Nephron (organoid): ENCODE results near the gene MARCHF3.

Source experiments
- H3K27ac Mint-ChIP-seq, 3 experiments: 2 replicates each; pipeline ENCODE4 v1.8.0; 2020; ENCODE audit warnings: mixed read lengths in 3 of 3, mild to moderate bottlenecking in 2 of 3, moderate library complexity in 1 of 3
- H3K27me3 Mint-ChIP-seq: 2 replicates; pipeline ENCODE4 v1.8.0; 2021; ENCODE audit warnings: low read depth, mild to moderate bottlenecking, moderate library complexity, mixed read lengths
- H3K36me3 Mint-ChIP-seq: 2 replicates; pipeline ENCODE4 v1.8.0; 2020; ENCODE audit warnings: low read depth, mixed read lengths
- H3K4me1 Mint-ChIP-seq: 2 replicates; pipeline ENCODE4 v1.8.0; 2020; ENCODE audit warnings: mixed read lengths
- H3K4me3 Mint-ChIP-seq, 3 experiments: 2 replicates each; pipeline ENCODE4 v1.8.0; 2020; ENCODE audit warnings: mild to moderate bottlenecking in 3 of 3, mixed read lengths in 3 of 3, moderate library complexity in 2 of 3
- H3K9me3 Mint-ChIP-seq: 2 replicates; pipeline ENCODE4 v1.8.0; 2020; ENCODE audit warnings: mixed read lengths
- TF ChIP-seq, protein P1 (sequence below), 3 experiments: fragments of 200-600 bp; sonication (generic); IDR thresholded peaks; one replicate each; pipeline ENCODE4 v1.5.0; 2021; ENCODE audit warnings: antibody characterized with exemption in 3 of 3; ENCODE audit not compliant: unreplicated experiment in 3 of 3

The MARCHF3 gene, protein sequence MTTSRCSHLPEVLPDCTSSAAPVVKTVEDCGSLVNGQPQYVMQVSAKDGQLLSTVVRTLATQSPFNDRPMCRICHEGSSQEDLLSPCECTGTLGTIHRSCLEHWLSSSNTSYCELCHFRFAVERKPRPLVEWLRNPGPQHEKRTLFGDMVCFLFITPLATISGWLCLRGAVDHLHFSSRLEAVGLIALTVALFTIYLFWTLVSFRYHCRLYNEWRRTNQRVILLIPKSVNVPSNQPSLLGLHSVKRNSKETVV

DNA sequence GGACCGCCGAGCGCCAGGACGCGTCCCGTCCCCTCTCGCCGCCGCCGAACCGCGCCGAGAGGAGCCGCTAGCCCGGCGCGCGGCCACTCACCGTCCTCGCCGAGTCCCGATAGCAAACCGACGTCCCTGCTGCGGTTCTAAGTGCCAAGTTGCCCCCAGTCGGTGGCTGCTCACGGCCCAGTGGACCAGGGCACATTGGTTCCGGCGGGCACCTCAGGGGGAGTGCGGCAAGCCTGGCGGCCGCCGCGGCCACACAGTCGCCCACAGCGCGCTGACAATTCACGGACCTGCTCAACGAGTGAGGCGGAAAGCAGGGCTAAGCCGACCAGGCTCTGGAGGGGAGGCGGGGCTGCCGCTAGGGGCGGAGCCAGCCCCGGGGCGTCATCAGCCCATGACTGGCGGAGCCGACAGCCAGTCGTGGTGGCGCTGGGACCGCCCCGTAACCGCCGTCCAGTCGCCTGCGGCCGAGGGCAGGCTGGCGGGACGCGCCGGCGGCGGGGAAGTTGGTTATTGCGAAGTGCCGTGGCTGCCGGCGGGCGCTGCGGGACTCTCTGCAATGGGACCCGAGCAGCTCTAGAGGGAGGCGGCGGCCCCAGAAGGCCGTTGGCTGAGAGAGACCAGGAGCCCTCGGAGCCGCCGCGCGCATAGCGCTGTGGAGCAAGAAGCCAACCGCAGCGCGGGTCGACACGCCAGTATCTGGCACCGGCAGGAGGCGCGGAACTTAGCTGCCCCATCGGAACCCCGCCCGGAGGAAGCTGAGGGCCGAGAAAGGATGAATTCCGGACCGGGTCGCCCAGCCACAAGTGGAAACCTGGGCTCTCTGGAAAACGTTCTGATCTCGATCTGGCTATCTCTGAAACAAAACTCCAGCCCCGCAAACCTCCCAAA is at the start of gene MARCHF3:
Gene MARCHF3, minus strand, starts transcription at position 300 of the 888 bp plus-strand sequence. CDS start 112,387 bp downstream, outside the sequence.
- Mint-ChIP-seq H3K4me1 (peaks cover 32% of the 10 kb centered on the region), H3K4me3 (peak within 1 kb of the TSS; percentile 91 to 93 (median 92)), H3K27me3 (peaks cover 26% of the 10 kb centered on the region), H3K9me3 (no peaks in the 10 kb centered on the region), H3K27ac (peak within 1 kb of the TSS; percentile 32 to 53 (median 48)), H3K36me3 (no peaks in the 10 kb centered on the region)
- TF ChIP-seq, protein P1, sequence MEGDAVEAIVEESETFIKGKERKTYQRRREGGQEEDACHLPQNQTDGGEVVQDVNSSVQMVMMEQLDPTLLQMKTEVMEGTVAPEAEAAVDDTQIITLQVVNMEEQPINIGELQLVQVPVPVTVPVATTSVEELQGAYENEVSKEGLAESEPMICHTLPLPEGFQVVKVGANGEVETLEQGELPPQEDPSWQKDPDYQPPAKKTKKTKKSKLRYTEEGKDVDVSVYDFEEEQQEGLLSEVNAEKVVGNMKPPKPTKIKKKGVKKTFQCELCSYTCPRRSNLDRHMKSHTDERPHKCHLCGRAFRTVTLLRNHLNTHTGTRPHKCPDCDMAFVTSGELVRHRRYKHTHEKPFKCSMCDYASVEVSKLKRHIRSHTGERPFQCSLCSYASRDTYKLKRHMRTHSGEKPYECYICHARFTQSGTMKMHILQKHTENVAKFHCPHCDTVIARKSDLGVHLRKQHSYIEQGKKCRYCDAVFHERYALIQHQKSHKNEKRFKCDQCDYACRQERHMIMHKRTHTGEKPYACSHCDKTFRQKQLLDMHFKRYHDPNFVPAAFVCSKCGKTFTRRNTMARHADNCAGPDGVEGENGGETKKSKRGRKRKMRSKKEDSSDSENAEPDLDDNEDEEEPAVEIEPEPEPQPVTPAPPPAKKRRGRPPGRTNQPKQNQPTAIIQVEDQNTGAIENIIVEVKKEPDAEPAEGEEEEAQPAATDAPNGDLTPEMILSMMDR (IDR thresholded peaks at IDR 0.05; ENCODE audit: unreplicated experiment in 3 of 3) = peak; percentile 15 to 37 (median 24)

DNA sequence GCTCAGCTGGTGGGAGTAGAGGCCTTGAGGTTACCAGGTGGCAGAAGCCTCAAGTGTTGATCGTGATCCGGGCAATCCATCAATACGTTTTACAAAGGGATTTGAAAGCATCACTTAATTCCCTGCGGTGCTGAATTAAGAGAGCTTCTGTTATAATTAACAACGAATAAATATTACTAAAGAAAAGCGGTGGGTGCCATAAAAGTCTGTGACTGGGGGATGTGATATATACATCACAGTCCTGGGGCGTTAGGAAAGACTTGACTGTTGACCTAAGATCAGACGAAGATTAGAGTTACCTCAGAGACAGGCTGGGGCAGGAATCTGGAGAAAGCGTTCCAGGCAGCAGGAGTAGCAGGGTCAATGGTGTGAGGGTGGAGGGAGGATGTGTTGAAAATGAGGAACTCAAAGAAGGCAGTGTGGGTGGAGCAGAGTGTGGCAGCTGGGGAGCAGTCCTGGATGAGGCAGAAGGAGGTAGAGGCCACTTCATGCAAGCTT is 49.7 kb upstream of the MARCHF3 start:
- Mint-ChIP-seq H3K9me3 (no peaks in the 10 kb centered on the region), H3K27ac (peak overlapping the region in 2 of 3 experiments; percentile 21 to 24), H3K4me3 (peak overlapping the region in 1 of 3 experiments; percentile 4), H3K4me1 (peaks cover 24% of the 10 kb centered on the region), H3K27me3 (peaks cover 4% of the 10 kb centered on the region), H3K36me3 (no peaks in the 10 kb centered on the region)
- TF ChIP-seq, protein P1 (IDR thresholded peaks at IDR 0.05; ENCODE audit: unreplicated experiment in 3 of 3) = no peak

DNA sequence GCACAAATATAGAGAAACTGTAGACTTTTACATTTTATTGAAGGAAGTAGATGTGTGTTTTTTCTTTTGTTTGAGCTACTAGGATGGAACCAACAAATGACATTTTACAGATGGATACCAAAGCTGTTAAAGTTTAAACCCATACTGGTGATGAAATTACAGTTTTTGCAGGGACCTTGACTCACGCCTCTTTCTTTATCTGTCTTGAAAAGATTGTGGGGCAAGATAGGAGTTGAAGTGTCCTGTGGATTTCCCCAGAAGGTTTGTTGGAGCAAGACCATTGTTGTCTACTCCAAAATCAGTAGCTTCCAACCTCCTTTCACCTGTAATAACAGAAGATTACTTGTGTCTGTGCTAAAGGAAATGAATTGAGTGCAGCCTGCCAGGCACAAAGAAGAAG is 47.0 kb upstream of the MARCHF3 start:
- Mint-ChIP-seq H3K9me3 (no peaks in the 10 kb centered on the region), H3K4me1 (peaks cover 24% of the 10 kb centered on the region), H3K27ac (peak overlapping the region; percentile 56 to 86 (median 77)), H3K27me3 (peaks cover 4% of the 10 kb centered on the region), H3K4me3 (no peak overlapping the region), H3K36me3 (no peaks in the 10 kb centered on the region)
- TF ChIP-seq, protein P1 (IDR thresholded peaks at IDR 0.05; ENCODE audit: unreplicated experiment in 3 of 3) = no peak

DNA sequence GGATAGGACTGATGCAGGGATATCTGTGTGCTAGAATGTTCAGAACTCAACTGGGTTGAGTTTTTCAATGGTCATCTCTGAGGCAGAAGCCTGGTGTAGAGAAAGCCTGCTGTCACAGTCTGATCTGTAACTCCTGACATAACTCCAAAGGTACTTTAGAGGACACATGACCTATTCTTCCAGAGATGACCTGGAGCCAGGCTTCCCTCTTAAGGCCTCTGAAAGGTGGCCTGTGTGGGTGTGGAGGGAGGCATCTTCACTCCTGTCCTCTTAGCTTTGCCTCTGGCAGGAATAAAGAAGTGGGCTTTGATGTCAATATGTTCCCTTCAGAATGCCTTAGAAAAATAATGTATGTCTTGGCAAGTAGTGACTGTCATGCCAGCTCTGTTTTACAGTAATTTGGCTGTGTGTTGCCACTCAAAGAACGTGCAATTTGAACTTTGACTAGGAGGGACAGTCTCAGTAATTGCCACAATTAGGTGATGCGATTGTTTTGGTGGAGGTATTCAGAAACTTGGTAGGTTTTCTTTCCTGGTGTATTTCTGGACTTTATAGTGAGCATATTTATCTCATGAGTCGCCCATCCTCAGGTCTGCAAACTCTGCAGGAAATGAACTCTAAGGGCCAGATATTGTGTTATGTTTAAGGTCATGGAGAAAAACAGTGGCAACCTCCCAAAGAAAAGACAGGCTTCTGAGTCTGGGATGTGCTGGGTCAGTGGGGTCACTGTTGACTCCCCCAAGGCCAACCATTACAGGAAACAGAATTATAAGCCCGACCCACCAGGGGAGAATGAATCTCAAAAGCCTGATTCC is 46.2 kb upstream of the MARCHF3 start:
- Mint-ChIP-seq H3K27ac (peak overlapping the region; percentile 56 to 86 (median 77)), H3K4me1 (peaks cover 24% of the 10 kb centered on the region), H3K4me3 (no peak overlapping the region), H3K36me3 (no peaks in the 10 kb centered on the region), H3K27me3 (peaks cover 4% of the 10 kb centered on the region), H3K9me3 (no peaks in the 10 kb centered on the region)
- TF ChIP-seq, protein P1 (IDR thresholded peaks at IDR 0.05; ENCODE audit: unreplicated experiment in 3 of 3) = no peak

DNA sequence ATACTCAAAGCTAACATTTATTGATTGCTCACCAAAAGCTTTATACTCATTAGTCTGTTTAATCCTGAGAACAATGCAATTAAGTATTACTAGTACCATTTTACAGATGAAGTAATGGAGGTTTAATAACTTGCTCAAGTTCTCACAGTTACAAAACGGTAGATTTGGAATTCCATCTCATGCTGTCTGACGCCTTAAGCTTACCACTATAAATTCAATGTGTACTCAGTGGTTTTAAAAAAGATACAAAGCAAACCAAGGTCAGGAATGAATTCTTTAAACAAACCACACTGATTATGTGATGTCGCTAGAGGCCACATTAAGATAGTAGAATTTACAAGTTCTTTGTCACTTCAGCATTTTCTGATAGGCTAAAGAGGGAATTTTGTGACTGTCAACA is 44.1 kb upstream of the MARCHF3 start:
- TF ChIP-seq, protein P1 (IDR thresholded peaks at IDR 0.05; ENCODE audit: unreplicated experiment in 3 of 3) = no peak
- H3K27ac Mint-ChIP-seq = no peak overlapping the region
- H3K27me3 Mint-ChIP-seq = no peaks in the 10 kb centered on the region
- H3K36me3 Mint-ChIP-seq = no peaks in the 10 kb centered on the region
- no peaks in the 10 kb centered on the region for H3K9me3 Mint-ChIP-seq
- H3K4me1 Mint-ChIP-seq = peaks cover 21% of the 10 kb centered on the region
- H3K4me3 Mint-ChIP-seq = no peak overlapping the region
